ENCODE measurements around the gene TSSK6. TPM values are rescaled to one million over a fixed set of nuclear protein-coding genes. Genes with fewer than 3 reads are reported as not detected.

The TSSK6 gene
- total and polyA plus RNA-seq, 2 experiments from 2014 or later = 0.63 to 4.9 TPM

DNA sequence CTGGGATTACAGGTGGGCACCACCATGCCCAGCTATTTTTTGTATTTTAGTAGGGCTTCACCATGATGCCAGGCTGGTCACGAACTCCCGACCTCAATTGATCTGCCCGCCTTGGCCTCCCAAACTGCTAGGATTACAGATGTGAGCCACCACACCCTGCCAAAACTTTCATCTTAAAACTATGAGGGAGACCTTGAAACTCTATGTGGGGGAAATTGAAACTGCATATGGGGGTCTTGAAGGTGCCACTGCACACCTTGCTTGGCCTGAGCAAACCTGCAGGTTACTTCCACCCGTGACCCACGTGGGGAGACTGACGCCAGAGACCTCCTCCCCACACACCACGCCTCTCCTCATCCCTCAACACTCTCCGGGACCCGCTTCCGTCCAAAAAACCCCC is 38.3 kb upstream of the TSSK6 start:
- DNase-seq (ENCODE audit: low spot score) = no peak
- Mint-ChIP-seq H3K4me1 (peaks cover 6% of the 10 kb centered on the region; the same call in 1 of the 3 replicates), H3K27me3 (ENCODE audit: insufficient read depth, low read depth, poor library complexity) (peaks cover 11% of the 10 kb centered on the region), H3K36me3 (ENCODE audit: low read depth) (no peaks in the 10 kb centered on the region; the same call in 2 of the 3 replicates), H3K9me3 (no peaks in the 10 kb centered on the region; the same call in 1 of the 3 replicates), H3K4me3 (no peak overlapping the region), H3K27ac (no peak overlapping the region)
- Histone ChIP-seq H3K9me2 (ENCODE audit: insufficient read depth) (no peaks in the 10 kb centered on the region), H4K20me1 (replicated peaks; ENCODE audit: insufficient read depth) (no peaks in the 10 kb centered on the region), H3F3A (replicated peaks; ENCODE audit: low read depth) (peaks cover 10% of the 10 kb centered on the region; the same call in 1 of the 2 replicates), H3K4me2 (no peak overlapping the region), H3K4me3 (no peak overlapping the region), H2AFZ (peak overlapping the region; percentile 85; the same call in 1 of the 2 replicates), H3K79me2 (replicated peaks; ENCODE audit: insufficient read depth) (no peaks in the 10 kb centered on the region), H3K4me1 (ENCODE audit: insufficient read depth) (no peaks in the 10 kb centered on the region), H3K27ac (ENCODE audit: low read depth) (no peak overlapping the region), H3K27me3 (ENCODE audit: insufficient read depth) (no peaks in the 10 kb centered on the region), H3K36me3 (ENCODE audit: insufficient read depth) (no peaks in the 10 kb centered on the region)
- ATAC-seq = no peak
- TF ChIP-seq JUNB (IDR thresholded peaks at IDR 0.05; ENCODE audit: unreplicated experiment) (no peak), EZH2 (IDR thresholded peaks at IDR 0.05; ENCODE audit: low read depth, unreplicated experiment) (no peak), EZH2phosphoT487 (IDR thresholded peaks at IDR 0.05; ENCODE audit: unreplicated experiment) (no peak), CREB1 (CRISPR knock-in tag; IDR thresholded peaks at IDR 0.05; ENCODE audit: low read depth) (no peak), ZNF331 (CRISPR knock-in tag; IDR thresholded peaks at IDR 0.05; ENCODE audit: low read depth) (no peak), NANOG (IDR thresholded peaks at IDR 0.05; ENCODE audit: borderline replicate concordance) (no peak), STAT1 (IDR thresholded peaks at IDR 0.05; ENCODE audit: unreplicated experiment) (no peak), POLR2AphosphoS5 (IDR thresholded peaks at IDR 0.05; ENCODE audit: low read depth) (no peak), ZNF114 (CRISPR knock-in tag; IDR thresholded peaks at IDR 0.05) (no peak)
- TF ChIP-seq, protein P1, sequence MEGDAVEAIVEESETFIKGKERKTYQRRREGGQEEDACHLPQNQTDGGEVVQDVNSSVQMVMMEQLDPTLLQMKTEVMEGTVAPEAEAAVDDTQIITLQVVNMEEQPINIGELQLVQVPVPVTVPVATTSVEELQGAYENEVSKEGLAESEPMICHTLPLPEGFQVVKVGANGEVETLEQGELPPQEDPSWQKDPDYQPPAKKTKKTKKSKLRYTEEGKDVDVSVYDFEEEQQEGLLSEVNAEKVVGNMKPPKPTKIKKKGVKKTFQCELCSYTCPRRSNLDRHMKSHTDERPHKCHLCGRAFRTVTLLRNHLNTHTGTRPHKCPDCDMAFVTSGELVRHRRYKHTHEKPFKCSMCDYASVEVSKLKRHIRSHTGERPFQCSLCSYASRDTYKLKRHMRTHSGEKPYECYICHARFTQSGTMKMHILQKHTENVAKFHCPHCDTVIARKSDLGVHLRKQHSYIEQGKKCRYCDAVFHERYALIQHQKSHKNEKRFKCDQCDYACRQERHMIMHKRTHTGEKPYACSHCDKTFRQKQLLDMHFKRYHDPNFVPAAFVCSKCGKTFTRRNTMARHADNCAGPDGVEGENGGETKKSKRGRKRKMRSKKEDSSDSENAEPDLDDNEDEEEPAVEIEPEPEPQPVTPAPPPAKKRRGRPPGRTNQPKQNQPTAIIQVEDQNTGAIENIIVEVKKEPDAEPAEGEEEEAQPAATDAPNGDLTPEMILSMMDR (conservative IDR thresholded peaks at IDR 0.05; ENCODE audit: low read depth in 2 of 2) = no peak
- TF ChIP-seq, protein P2, sequence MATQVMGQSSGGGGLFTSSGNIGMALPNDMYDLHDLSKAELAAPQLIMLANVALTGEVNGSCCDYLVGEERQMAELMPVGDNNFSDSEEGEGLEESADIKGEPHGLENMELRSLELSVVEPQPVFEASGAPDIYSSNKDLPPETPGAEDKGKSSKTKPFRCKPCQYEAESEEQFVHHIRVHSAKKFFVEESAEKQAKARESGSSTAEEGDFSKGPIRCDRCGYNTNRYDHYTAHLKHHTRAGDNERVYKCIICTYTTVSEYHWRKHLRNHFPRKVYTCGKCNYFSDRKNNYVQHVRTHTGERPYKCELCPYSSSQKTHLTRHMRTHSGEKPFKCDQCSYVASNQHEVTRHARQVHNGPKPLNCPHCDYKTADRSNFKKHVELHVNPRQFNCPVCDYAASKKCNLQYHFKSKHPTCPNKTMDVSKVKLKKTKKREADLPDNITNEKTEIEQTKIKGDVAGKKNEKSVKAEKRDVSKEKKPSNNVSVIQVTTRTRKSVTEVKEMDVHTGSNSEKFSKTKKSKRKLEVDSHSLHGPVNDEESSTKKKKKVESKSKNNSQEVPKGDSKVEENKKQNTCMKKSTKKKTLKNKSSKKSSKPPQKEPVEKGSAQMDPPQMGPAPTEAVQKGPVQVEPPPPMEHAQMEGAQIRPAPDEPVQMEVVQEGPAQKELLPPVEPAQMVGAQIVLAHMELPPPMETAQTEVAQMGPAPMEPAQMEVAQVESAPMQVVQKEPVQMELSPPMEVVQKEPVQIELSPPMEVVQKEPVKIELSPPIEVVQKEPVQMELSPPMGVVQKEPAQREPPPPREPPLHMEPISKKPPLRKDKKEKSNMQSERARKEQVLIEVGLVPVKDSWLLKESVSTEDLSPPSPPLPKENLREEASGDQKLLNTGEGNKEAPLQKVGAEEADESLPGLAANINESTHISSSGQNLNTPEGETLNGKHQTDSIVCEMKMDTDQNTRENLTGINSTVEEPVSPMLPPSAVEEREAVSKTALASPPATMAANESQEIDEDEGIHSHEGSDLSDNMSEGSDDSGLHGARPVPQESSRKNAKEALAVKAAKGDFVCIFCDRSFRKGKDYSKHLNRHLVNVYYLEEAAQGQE (IDR thresholded peaks at IDR 0.05; ENCODE audit: unreplicated experiment) = no peak
- TF ChIP-seq, protein P3, sequence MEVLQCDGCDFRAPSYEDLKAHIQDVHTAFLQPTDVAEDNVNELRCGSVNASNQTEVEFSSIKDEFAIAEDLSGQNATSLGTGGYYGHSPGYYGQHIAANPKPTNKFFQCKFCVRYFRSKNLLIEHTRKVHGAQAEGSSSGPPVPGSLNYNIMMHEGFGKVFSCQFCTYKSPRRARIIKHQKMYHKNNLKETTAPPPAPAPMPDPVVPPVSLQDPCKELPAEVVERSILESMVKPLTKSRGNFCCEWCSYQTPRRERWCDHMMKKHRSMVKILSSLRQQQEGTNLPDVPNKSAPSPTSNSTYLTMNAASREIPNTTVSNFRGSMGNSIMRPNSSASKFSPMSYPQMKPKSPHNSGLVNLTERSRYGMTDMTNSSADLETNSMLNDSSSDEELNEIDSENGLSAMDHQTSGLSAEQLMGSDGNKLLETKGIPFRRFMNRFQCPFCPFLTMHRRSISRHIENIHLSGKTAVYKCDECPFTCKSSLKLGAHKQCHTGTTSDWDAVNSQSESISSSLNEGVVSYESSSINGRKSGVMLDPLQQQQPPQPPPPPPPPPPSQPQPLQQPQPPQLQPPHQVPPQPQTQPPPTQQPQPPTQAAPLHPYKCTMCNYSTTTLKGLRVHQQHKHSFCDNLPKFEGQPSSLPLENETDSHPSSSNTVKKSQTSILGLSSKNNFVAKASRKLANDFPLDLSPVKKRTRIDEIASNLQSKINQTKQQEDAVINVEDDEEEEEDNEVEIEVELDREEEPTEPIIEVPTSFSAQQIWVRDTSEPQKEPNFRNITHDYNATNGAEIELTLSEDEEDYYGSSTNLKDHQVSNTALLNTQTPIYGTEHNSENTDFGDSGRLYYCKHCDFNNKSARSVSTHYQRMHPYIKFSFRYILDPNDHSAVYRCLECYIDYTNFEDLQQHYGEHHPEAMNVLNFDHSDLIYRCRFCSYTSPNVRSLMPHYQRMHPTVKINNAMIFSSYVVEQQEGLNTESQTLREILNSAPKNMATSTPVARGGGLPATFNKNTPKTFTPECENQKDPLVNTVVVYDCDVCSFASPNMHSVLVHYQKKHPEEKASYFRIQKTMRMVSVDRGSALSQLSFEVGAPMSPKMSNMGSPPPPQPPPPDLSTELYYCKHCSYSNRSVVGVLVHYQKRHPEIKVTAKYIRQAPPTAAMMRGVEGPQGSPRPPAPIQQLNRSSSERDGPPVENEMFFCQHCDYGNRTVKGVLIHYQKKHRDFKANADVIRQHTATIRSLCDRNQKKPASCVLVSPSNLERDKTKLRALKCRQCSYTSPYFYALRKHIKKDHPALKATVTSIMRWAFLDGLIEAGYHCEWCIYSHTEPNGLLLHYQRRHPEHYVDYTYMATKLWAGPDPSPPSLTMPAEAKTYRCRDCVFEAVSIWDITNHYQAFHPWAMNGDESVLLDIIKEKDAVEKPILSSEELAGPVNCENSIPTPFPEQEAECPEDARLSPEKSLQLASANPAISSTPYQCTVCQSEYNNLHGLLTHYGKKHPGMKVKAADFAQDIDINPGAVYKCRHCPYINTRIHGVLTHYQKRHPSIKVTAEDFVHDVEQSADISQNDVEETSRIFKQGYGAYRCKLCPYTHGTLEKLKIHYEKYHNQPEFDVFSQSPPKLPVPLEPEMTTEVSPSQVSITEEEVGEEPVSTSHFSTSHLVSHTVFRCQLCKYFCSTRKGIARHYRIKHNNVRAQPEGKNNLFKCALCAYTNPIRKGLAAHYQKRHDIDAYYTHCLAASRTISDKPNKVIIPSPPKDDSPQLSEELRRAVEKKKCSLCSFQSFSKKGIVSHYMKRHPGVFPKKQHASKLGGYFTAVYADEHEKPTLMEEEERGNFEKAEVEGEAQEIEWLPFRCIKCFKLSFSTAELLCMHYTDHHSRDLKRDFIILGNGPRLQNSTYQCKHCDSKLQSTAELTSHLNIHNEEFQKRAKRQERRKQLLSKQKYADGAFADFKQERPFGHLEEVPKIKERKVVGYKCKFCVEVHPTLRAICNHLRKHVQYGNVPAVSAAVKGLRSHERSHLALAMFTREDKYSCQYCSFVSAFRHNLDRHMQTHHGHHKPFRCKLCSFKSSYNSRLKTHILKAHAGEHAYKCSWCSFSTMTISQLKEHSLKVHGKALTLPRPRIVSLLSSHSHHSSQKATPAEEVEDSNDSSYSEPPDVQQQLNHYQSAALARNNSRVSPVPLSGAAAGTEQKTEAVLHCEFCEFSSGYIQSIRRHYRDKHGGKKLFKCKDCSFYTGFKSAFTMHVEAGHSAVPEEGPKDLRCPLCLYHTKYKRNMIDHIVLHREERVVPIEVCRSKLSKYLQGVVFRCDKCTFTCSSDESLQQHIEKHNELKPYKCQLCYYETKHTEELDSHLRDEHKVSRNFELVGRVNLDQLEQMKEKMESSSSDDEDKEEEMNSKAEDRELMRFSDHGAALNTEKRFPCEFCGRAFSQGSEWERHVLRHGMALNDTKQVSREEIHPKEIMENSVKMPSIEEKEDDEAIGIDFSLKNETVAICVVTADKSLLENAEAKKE (CRISPR knock-in tag; IDR thresholded peaks at IDR 0.05) = no peak
- TF ChIP-seq, protein P4, sequence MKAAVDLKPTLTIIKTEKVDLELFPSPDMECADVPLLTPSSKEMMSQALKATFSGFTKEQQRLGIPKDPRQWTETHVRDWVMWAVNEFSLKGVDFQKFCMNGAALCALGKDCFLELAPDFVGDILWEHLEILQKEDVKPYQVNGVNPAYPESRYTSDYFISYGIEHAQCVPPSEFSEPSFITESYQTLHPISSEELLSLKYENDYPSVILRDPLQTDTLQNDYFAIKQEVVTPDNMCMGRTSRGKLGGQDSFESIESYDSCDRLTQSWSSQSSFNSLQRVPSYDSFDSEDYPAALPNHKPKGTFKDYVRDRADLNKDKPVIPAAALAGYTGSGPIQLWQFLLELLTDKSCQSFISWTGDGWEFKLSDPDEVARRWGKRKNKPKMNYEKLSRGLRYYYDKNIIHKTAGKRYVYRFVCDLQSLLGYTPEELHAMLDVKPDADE (IDR thresholded peaks at IDR 0.05) = no peak

All from GM23338 (cell line).